GM18526 (cell line): ENCODE results near the gene SETDB1.

Source experiments
- POLR2A ChIP-seq: IDR thresholded peaks from 3 replicates; pipeline ENCODE4 v1.6.1; 2011; ENCODE audit not compliant: insufficient read length; ENCODE audit errors: extremely low read depth

Gene SETDB1

DNA sequence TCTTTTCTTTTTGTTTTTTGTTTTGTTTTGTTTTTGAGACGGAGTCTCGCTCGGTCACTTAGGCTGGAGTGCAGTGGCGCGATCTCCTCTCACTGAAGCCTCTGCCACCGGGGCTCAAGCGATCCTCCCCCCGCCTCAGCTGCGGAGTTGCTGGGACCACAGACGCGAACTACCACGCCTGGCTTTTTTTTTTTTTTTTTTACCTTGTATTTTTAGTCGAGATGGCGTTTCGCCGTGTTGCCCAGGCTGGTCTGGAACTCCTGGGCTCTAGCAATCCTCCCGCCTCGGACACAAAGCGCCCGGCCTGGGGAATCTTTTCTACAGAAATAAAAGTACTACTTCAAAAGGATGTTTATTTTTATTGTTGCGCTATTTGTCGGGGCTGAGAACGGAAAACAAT is 1.1 kb upstream of the SETDB1 start:
- TF ChIP-seq POLR2A: no peak

DNA sequence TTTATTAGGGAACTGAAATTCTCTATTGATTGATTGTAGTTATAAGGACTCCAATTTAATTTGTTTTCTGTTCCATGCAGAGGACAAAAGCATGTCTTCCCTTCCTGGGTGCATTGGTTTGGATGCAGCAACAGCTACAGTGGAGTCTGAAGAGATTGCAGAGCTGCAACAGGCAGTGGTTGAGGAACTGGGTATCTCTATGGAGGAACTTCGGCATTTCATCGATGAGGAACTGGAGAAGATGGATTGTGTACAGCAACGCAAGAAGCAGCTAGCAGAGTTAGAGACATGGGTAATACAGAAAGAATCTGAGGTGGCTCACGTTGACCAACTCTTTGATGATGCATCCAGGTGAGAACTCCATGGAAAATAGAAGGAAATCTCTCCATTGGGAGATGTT is 1.5 kb downstream of the SETDB1 start:
- no peak for TF ChIP-seq POLR2A

DNA sequence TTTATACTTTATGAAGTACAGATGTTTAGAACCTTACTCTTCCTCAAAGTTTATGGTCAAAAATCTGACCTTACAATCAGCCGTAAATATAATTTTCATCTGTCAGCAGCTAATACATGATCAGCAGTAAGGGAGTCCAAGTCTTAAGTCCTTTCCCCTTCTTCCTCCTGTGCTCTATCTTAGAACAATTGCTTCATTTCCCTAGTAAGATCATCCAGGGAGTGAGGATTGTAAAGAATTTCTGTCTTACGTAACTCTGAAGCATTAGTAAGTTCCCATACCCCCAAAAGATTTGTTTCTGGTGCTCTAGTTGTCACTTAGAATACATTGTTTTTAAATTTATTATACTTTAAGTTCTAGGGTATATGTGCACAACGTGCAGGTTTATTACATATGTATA is 2.1 kb downstream of the SETDB1 start:
- TF ChIP-seq POLR2A: no peak

DNA sequence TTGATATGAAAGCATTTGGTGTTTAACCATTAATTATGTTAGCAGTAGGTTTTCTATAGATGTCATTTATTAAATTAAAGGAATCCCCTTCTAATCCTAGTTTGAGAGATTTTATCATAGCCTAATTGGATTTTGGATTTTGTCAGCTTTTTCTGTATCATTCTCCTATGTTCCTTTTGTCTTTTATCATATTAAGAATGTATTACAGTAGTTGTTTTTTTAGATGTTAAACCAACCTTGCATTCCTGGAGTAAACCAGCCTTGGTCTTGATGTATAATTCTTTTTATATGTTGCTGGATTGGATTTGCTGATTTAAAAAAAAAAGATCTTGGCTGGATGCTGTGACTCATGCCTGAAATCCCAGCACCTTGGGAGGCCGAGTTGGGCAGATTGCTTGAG is 5.6 kb downstream of the SETDB1 start:
- no peak for TF ChIP-seq POLR2A

DNA sequence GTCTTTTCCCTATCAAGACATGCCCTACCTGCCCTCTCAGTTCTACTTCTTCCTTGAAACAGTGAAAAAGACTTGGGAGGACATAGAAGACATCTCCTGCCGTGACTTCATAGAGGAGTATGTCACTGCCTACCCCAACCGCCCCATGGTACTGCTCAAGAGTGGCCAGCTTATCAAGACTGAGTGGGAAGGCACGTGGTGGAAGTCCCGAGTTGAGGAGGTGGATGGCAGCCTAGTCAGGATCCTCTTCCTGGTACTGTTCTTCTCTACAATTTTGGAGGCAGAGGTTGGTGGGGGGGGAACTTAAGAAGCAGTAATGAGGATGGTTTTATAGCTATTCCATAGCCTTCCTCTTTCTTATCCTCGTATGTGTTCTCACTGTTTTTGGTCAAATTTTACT is 18.7 kb downstream of the SETDB1 start:
- TF ChIP-seq POLR2A: no peak

DNA sequence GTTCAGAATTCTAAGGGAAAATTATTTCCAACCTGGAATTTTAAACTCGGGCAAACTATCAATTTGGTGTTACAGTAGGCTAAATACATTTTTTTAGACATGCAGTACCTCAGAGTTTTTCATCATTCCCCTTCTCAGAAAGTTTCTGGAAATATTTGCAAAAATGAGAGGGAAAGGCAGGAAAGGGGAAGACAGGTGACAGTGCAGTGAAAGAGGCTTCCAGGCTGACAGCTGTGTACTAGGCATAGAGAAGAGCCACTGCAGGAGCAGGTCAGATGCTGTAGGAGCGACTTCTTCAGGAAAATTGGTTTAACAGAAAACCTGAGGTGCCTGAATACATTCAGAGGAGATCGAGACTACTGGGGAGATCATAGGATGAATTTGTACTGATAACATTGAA is 28.5 kb downstream of the SETDB1 start:
- TF ChIP-seq POLR2A: no peak

DNA sequence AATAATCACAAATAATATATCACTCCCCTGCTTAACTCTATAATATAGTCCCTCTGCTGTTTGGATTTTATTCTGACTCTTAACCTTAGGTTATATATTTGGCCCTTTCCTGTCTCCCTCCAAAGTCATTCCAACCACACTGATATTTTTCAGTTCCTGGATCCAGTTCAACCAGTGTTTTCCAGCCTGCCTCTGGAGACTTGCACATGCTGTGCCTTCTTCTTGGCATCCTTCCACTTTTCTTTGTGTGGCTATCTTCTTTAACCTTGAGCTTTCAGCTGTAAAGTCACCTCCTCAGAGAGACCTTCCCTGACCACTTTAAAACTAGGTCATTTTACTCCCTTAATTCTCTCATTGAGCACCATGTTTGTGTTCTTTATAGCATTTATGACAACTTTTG is 29.1 kb downstream of the SETDB1 start:
- TF ChIP-seq POLR2A: no peak

DNA sequence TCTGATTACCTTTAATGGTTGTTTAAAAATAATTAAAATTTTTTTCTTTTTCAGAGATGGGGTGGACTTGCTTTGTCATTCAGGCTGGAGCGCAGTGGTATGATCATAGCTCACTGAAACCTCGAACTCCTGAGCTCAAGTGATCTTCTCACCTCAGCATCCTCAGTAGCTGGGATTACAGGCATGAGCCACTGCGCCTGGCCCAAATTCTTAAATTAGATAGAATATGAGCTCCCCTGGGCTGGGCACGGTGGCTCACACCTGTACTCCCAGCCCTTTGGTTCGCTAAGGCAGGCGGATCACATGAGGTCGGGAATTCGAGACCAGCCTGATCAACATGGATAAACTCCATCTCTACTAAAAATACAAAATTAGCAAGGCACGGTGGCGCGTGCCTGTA is 31.5 kb downstream of the SETDB1 start:
- TF ChIP-seq POLR2A: no peak

DNA sequence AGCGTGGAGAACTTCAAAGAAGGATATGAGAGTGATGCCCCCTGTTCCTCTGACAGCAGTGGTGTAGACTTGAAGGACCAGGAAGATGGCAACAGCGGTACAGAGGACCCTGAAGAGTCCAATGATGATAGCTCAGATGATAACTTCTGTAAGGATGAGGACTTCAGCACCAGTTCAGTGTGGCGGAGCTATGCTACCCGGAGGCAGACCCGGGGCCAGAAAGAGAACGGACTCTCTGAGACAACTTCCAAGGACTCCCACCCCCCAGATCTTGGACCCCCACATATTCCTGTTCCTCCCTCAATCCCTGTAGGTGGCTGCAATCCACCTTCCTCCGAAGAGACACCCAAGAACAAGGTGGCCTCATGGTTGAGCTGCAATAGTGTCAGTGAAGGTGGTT is 34.5 kb downstream of the SETDB1 start:
- TF ChIP-seq POLR2A: no peak

DNA sequence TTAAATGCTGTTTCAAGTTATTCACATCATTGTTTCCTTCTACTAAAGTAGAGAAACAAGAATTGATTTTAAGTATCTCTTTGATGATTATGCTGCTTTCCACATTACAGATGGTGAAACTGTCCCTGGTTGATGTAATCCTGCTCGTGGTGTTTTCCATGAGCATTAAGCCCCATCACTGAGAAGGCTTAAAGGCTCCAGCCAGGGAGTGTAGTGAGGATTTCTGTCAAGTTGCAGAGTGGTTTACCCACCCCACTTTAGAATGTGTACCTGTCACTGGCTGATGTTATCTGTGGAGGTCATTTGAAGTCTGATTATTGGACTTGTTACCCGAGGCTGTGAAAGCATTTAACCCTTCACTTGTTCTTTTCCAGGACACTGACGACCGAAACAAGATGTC is 35.6 kb downstream of the SETDB1 start:
- TF ChIP-seq POLR2A: no peak

DNA sequence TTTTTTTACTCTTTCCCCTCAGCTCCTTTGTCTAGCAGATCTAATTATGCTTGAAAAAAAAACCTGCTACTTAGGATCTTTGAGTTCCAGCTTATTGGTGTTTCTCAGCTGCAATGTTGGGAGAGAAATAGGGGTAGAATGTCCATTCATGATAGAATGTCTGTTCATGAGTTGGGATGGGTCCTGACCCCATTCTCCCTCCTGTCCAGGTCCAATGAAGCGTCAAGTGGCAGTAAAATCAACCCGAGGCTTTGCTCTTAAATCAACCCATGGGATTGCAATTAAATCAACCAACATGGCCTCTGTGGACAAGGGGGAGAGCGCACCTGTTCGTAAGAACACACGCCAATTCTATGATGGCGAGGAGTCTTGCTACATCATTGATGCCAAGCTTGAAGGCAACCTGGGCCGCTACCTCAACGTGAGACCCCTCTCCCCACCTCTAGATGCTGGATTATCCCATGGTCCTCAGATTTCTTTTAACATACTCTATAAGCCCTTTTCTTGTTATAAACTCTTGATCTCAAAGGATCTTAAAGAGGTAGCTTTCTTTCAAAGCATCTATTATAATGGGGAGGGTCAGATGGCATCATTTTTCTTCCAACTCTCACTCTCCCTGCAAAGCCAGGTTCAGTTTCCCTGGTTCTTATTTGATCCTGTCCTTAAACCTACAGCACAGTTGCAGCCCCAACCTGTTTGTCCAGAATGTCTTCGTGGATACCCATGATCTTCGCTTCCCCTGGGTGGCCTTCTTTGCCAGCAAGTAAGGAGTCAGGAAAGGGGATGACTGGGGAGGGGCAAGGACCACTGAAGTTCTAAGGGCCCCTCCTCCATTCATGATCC is 37.4 kb downstream of the SETDB1 start:
- no peak for TF ChIP-seq POLR2A

DNA sequence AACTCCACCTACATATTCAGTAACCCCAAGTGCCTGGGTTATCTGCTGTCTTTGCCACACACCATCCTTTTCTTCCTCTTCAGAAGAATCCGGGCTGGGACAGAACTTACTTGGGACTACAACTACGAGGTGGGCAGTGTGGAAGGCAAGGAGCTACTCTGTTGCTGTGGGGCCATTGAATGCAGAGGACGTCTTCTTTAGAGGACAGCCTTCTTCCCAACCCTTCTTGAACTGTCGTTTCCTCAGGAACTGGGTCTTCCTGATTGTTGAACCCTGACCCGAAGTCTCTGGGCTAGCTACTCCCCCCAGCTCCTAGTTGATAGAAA is 38.0 kb downstream of the SETDB1 start:
- no peak for TF ChIP-seq POLR2A

DNA sequence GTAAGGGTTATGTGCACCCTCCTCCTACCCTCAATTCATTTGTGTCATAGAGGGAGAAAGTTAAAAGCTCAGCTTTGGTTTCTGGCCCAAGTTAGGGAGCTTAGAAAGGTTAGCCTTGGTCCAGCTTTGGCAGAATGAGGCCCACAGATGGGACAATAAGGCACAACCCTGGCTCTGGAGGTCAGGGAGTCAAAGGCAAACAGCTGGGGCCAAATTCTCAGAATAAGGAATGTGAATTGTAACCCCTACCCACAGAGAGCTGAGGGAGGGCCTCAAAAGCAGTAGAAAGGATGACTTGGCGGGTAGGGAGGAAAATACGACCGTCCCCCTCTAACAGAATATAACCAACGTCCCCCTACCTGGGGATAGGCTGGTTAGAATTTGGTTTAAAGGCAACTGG is 39.4 kb downstream of the SETDB1 start:
- TF ChIP-seq POLR2A: no peak

DNA sequence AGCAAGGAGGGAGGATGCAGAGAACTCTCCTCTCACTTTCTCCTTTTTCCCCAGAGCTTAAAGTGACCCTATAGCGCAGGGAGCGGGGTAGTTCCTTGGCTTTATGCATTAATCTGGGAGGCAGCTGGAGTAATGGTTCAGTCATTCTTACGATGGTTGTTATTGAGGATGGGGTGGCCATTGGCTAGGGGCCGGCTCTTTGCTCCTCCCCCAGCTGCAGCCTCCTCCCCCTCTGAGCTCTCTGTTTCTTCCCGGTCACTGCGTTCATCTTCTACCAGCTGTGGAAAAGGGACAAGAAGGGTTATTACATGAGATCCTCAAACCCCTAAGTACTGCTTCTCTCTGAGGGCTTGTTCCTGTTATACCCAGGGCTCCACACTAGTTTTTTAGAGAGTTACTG is 39.8 kb downstream of the SETDB1 start:
- TF ChIP-seq POLR2A: no peak

DNA sequence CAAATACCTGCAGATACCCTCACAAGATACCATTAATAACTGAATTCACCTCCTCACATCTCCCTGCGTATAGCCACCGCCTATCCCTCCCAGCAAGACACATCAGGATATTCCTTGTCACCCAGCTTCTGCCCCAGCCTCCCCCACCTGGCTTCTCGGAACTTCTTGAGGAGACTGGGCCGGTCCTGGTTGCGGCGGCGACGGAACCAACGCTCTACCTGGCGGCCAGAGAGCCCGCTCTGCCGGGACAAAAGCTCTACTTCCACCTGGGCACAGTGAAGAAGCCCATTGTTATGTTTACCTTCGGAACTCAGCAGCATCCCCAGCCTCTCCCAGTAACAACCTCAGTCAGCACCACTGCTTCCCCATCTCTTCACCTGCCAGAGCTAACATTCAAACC is 41.8 kb downstream of the SETDB1 start:
- no peak for TF ChIP-seq POLR2A

DNA sequence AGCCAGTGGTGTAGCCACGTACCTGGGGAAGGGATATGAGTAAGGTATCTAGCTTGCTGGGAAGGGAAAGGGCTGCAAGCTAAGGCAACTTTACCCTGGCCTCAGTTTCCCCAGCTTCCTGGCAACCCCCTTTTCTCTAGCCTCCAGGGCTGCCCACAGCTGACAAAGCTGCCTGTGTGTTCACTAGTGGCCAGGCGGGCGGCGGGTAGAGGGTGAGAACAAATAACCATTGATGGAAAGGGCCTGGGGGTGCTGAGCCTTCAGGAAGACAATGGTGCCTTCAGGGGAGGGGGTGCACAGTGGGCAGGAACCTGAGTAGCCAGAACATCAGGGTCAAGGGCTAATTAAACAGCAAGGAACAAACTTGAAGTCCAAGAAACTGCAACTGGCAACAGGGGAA is 42.3 kb downstream of the SETDB1 start:
- no peak for TF ChIP-seq POLR2A

DNA sequence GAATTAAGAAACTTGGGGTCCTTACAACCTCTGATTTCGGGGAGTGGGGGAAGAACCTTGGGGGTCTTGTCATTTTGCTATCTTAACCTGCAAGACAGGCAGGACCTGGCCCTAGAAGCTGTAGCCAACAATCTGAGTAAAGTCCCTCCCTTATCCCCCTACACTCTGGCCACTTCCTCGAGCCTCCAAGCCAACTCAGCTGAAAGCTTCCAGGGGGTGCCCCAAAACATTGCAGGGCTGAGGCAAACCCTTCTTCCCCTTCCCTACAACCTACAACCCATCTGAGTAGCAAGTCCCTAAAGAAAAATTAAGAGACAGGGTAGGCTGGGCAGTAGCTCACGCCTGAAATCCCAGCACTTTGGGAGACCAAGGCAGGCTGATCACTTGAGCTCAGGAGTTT is 43.5 kb downstream of the SETDB1 start:
- TF ChIP-seq POLR2A: no peak
